Panc1 (cell line): ENCODE measurements around the gene HES4. TPM values are rescaled to one million over a fixed set of nuclear protein-coding genes. Genes with fewer than 3 reads are reported as not detected.
"Not testable (repeated sequence)": the region's sequence is repeated elsewhere in the genome, so short reads cannot be mapped to it uniquely, and the experiment has no call there.

ENCODE experiments used
- ATAC-seq: fragments of 200-7000 bp; cut with Tn5 transposase; 2 replicates; pipeline ENCODE4 v1.9.1; 2020; ENCODE audit warnings: mild to moderate bottlenecking, moderate library complexity
- BruUV-seq: library from RNA; stranded (reverse); fragments of 400-500 nt; replicated peaks from 2 replicates; lab custom pipeline; 2021; lab: Mats Ljungman, UMichigan
- CTCF ChIA-PET: fragments of 300-600 bp; sonication (Branson Sonifier 250); formaldehyde crosslinking; loops from one replicate; lab custom pipeline; 2022; ENCODE audit warnings: antibody characterized with exemption; lab: Charles Lee
- POLR2A ChIA-PET: fragments of 300-600 bp; sonication (Branson Sonifier 250); formaldehyde crosslinking; loops from one replicate; lab custom pipeline; 2022; ENCODE audit warnings: antibody characterized with exemption; lab: Charles Lee
- DNase-seq: peaks from one replicate; pipeline ENCODE4 v3.0.0-alpha.2; 2010; ENCODE audit warnings: low read depth, low spot score
- H3K27ac ChIP-seq: 2 replicates; pipeline ENCODE4 v1.5.1; 2011; ENCODE audit warnings: mild to moderate bottlenecking, low read length, inconsistent platforms
- H3K27me3 ChIP-seq: fragments of 200-500 bp; sonication (Bioruptor generic); 2 replicates; pipeline ENCODE4 v1.6.0; 2014; ENCODE audit warnings: low read length, inconsistent platforms; ENCODE audit not compliant: control insufficient read depth, insufficient read depth
- H3K36me3 ChIP-seq: fragments of 200-500 bp; sonication (Bioruptor generic); 2 replicates; pipeline ENCODE4 v1.5.1; 2014; ENCODE audit warnings: inconsistent platforms, mild to moderate bottlenecking, low read length, moderate library complexity; ENCODE audit not compliant: control insufficient read depth, insufficient read depth
- H3K4me1 ChIP-seq: 2 replicates; pipeline ENCODE4 v1.5.1; 2011; ENCODE audit warnings: inconsistent platforms, mild to moderate bottlenecking, low read length, moderate library complexity; ENCODE audit not compliant: control insufficient read depth, insufficient read depth
- H3K4me3 ChIP-seq, 2 experiments: 2 replicates each; pipeline ENCODE4 v1.5.1; 2011 to 2012; ENCODE audit warnings: low read depth in 2 of 2, low read length in 2 of 2, mild to moderate bottlenecking in 2 of 2, inconsistent platforms in 1 of 2, moderate library complexity in 1 of 2
- H3K9me3 ChIP-seq: fragments of 200-500 bp; sonication (Bioruptor generic); 2 replicates; pipeline ENCODE4 v1.5.1; 2014; ENCODE audit warnings: low read depth, mild to moderate bottlenecking, inconsistent platforms, low read length, moderate library complexity; ENCODE audit not compliant: control insufficient read depth, insufficient read depth
- CTCF ChIP-seq: fragments of 450-650 bp; IDR thresholded peaks from 2 replicates; pipeline ENCODE4 v1.5.1; 2017; ENCODE audit warnings: mild to moderate bottlenecking
- POLR2AphosphoS5 ChIP-seq: IDR thresholded peaks from 2 replicates; pipeline ENCODE4 v1.6.1; 2012; ENCODE audit warnings: mild to moderate bottlenecking, low read depth, low read length, moderate library complexity
- SIN3A ChIP-seq: IDR thresholded peaks from 2 replicates; pipeline ENCODE4 v1.6.1; 2012; ENCODE audit warnings: low read depth, mild to moderate bottlenecking, low read length, moderate library complexity, borderline replicate concordance; ENCODE audit not compliant: insufficient read depth
- TCF7L2 ChIP-seq: IDR thresholded peaks from 2 replicates; pipeline ENCODE4 v1.6.1; 2011; ENCODE audit warnings: mild to moderate bottlenecking, low read depth, low read length, inconsistent platforms
- in situ Hi-C: cut with HindIII; loops from 2 replicates; pipeline ENCODE4 v1.10.0; 2016; ENCODE audit warnings: low sequenced_read_pairs, low pct_unique_long_range_greater_than_20kb
- intact Hi-C: fragments of 100-400 bp; cut with micrococcal nuclease; formaldehyde crosslinking; loops from one replicate; pipeline ENCODE4 v1.10.0; 2022; ENCODE audit not compliant: unreplicated experiment
- total RNA-seq: library from RNA; stranded (reverse); gene quantifications from one replicate; pipeline ENCODE4 v1.2.1, GENCODE V29; 2021; ENCODE audit not compliant: unreplicated experiment
- TF ChIP-seq, protein P1 (sequence below), 2 experiments: IDR thresholded peaks; 2 replicates each; pipeline ENCODE4 v1.6.1; 2011 to 2012; ENCODE audit warnings: low read depth in 2 of 2, control low read depth in 1 of 2, low read length in 1 of 2, mild to moderate bottlenecking in 1 of 2, moderate library complexity in 1 of 2; ENCODE audit not compliant: insufficient read depth in 1 of 2

Gene HES4
- total RNA-seq, 1 experiment from 2014 or later = 74.2 TPM

DNA sequence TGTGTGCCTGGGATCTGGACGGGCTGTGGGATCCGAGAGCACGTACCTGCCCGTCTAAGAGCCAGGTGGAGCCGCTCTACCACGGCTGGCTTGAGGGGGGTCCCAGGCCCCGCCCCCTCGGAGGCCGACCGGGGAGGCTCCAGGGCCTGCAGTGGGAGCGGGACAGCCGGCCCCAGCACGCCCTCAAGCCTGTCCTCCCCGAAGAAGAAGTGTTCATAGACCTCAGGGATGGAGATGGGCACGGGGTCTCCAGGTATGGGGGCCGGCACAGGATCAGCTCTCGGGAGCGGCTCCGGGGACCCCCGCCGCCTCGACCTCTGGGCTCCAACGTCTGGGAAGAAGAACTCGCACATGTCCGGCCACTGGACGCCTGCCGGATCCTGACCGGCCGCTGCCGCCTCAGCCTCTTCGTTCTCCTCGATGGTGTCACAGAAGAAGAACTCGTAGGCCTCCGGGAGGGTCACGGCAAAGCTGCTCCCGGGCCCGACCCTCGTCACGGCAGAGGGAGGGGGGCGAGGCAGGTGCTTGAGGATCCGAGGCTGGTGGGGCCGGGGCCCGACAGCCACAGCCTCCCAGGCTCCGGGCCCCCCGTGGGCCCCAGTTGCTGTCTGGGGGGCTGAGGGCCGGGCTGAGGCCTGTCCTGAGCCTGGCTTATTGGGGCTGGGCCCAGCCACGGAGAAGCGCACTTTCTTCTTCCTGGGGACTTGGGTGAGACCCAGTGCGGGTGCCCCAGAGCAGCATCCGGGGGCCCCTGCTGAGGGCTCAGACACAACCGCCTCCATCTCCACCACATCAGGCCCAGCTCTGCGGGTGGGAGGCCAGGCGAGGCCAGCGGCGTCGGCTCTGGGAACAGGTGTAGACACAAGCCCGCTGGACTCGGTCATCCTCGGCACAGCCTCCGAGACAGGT lies 20.8 kb downstream of the HES4 start:
- H3K27ac ChIP-seq = no peak overlapping the region
- DNase-seq = no peak
- ATAC-seq = no peak
- no peaks in the 10 kb centered on the region for H3K9me3 ChIP-seq
- no peak for TF ChIP-seq TCF7L2
- TF ChIP-seq, protein P1, sequence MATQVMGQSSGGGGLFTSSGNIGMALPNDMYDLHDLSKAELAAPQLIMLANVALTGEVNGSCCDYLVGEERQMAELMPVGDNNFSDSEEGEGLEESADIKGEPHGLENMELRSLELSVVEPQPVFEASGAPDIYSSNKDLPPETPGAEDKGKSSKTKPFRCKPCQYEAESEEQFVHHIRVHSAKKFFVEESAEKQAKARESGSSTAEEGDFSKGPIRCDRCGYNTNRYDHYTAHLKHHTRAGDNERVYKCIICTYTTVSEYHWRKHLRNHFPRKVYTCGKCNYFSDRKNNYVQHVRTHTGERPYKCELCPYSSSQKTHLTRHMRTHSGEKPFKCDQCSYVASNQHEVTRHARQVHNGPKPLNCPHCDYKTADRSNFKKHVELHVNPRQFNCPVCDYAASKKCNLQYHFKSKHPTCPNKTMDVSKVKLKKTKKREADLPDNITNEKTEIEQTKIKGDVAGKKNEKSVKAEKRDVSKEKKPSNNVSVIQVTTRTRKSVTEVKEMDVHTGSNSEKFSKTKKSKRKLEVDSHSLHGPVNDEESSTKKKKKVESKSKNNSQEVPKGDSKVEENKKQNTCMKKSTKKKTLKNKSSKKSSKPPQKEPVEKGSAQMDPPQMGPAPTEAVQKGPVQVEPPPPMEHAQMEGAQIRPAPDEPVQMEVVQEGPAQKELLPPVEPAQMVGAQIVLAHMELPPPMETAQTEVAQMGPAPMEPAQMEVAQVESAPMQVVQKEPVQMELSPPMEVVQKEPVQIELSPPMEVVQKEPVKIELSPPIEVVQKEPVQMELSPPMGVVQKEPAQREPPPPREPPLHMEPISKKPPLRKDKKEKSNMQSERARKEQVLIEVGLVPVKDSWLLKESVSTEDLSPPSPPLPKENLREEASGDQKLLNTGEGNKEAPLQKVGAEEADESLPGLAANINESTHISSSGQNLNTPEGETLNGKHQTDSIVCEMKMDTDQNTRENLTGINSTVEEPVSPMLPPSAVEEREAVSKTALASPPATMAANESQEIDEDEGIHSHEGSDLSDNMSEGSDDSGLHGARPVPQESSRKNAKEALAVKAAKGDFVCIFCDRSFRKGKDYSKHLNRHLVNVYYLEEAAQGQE (IDR thresholded peaks at IDR 0.05; ENCODE audit: insufficient read depth in 1 of 2, low read depth in 2 of 2, low read length in 1 of 2) = no peak
- no peak for TF ChIP-seq SIN3A
- no peak for TF ChIP-seq POLR2AphosphoS5
- no peak for TF ChIP-seq CTCF
- H3K4me1 ChIP-seq = peaks cover 4% of the 10 kb centered on the region; the same call in 1 of the 2 replicates
- no TSS peak for BruUV-seq
- POLR2A ChIA-PET = no interaction called here
- CTCF ChIA-PET = no interaction called here
- intact Hi-C loops (no loop called here), in situ Hi-C loops (no loop called here)
- no peaks in the 10 kb centered on the region for H3K36me3 ChIP-seq
- no peak overlapping the region for H3K4me3 ChIP-seq
- no peaks in the 10 kb centered on the region for H3K27me3 ChIP-seq

DNA sequence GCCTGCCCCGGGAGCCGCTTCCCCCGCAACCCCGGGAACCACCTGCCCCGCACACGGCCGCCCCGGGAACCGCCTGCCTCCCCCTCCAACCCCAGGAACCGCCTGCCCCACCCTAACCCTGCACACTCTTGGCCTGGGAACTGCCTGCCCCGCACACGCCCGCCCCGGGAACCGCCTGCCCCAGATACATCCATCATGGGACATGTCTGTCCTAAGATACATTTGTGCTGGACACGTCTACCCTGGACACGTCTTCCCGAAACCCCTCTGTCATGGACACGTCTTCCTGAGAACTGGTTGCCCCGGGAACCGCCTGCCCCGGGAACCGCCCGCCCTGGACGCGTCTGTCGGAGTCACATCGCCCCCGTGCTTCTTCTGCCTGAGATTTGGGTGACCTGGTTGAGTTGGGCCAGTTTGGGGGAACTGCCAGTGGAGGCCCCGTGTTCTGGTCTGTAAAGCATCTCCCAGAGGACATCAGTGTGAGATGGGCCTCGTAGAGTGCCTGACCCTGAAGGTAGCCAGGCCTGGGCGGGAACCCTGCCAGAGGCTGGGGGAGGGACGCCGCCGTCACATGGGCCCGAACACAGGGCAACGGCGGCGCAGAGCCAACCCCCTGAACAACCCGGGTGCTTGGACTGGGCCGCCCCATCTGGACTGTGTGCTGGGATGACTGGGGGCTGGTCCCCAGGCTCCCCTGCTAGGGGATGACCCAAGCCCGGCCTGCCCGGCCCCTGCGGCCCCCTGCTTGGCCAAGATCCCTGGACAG lies 21.6 kb downstream of the HES4 start:
- Histone ChIP-seq H3K27me3 (no peaks in the 10 kb centered on the region), H3K36me3 (no peaks in the 10 kb centered on the region), H3K9me3 (no peaks in the 10 kb centered on the region), H3K27ac (no peak overlapping the region), H3K4me3 (no peak overlapping the region), H3K4me1 (peaks cover 4% of the 10 kb centered on the region; the same call in 1 of the 2 replicates)
- no peak for DNase-seq
- TF ChIP-seq, protein P1 (IDR thresholded peaks at IDR 0.05; ENCODE audit: insufficient read depth in 1 of 2, low read depth in 2 of 2, low read length in 1 of 2) = no peak
- TF ChIP-seq TCF7L2 = no peak
- no peak for TF ChIP-seq CTCF
- no peak for TF ChIP-seq POLR2AphosphoS5
- no peak for TF ChIP-seq SIN3A
- intact Hi-C loops (no loop called here), in situ Hi-C loops (no loop called here)
- CTCF ChIA-PET = no interaction called here
- ATAC-seq = no peak
- POLR2A ChIA-PET = no interaction called here
- BruUV-seq = no TSS peak

- ATAC-seq, intact Hi-C loops, H3K27ac ChIP-seq, H3K9me3 ChIP-seq, H3K27me3 ChIP-seq, in situ Hi-C loops, BruUV-seq, H3K36me3 ChIP-seq, DNase-seq, H3K4me1 ChIP-seq, H3K4me3 ChIP-seq: not testable (repeated sequence)
- CTCF ChIA-PET = interaction anchor here (1.4 kb wide), 1 partner anchor 71 kb away, joined by 7 read pairs; no protein-coding TSS in a partner anchor
- POLR2A ChIA-PET = interaction anchor here (0.6 to 0.7 kb wide), 2 partner anchors 72 to 333 kb away, joined by 4 read pairs; no protein-coding TSS in a partner anchor
These were observed 23.1 kb downstream of the HES4 start for GRCh38 chr1:976791-977190.
